HFF-Myc (cell line): ENCODE measurements around the gene PPP1CA.

Experiments used
- DNase-seq: peaks from one replicate; pipeline ENCODE4 v3.0.0-alpha.2; 2011; ENCODE audit warnings: low read depth; ENCODE audit errors: extremely low read depth
- H3K4me3 ChIP-seq: replicated peaks from 2 replicates; pipeline ENCODE4 v1.5.1; 2011; ENCODE audit warnings: low read depth, mild to moderate bottlenecking, control low read depth, low read length
- CTCF ChIP-seq: IDR thresholded peaks from 2 replicates; pipeline ENCODE4 v1.5.1; 2012; ENCODE audit warnings: mild to moderate bottlenecking, low read depth, low read length, control low read depth; ENCODE audit errors: missing control alignments

PPP1CA gene

GRCh38 chr11:67409781-67410368, 8.2 kb upstream of the PPP1CA start:
- no peak for TF ChIP-seq CTCF
- DNase-seq = no peak
- no peak overlapping the region for H3K4me3 ChIP-seq

GRCh38 chr11:67409261-67409666, 7.6 kb upstream of the PPP1CA start:
- DNase-seq = no peak
- TF ChIP-seq CTCF = no peak
- H3K4me3 ChIP-seq = no peak overlapping the region

GRCh38 chr11:67408437-67409200, 7.0 kb upstream of the PPP1CA start:
- TF ChIP-seq CTCF = no peak
- H3K4me3 ChIP-seq = no peak overlapping the region
- no peak for DNase-seq

GRCh38 chr11:67407688-67408163, 6.1 kb upstream of the PPP1CA start:
- DNase-seq = no peak
- no peak overlapping the region for H3K4me3 ChIP-seq
- TF ChIP-seq CTCF = no peak

- DNase-seq = no peak
- no peak overlapping the region for H3K4me3 ChIP-seq
- TF ChIP-seq CTCF = no peak
Measured at GRCh38 chr11:67406969-67407687, 5.5 kb upstream of the PPP1CA start.

GRCh38 chr11:67406420-67406968, 4.8 kb upstream of the PPP1CA start:
- H3K4me3 ChIP-seq = no peak overlapping the region
- no peak for DNase-seq
- no peak for TF ChIP-seq CTCF
